Endodermal cell (in vitro differentiated cells): ENCODE data around the gene NOP9. TPM values are rescaled to one million over a fixed set of nuclear protein-coding genes. Genes with fewer than 3 reads are reported as not detected.

Source experiments
- DNase-seq: peaks from one replicate; pipeline ENCODE4 v3.0.0-alpha.2; 2017
- H3K27ac ChIP-seq: 2 replicates; pipeline ENCODE4 v1.5.1; 2013; ENCODE audit warnings: mild to moderate bottlenecking, low read depth, low read length, moderate library complexity
- H3K27me3 ChIP-seq: 2 replicates; pipeline ENCODE4 v1.6.1; 2013; ENCODE audit warnings: mild to moderate bottlenecking, low read length, moderate library complexity; ENCODE audit not compliant: insufficient read depth, control insufficient read depth, poor library complexity, severe bottlenecking
- H3K36me3 ChIP-seq: 2 replicates; pipeline ENCODE4 v1.7.0; 2013; ENCODE audit warnings: mild to moderate bottlenecking, low read length, moderate library complexity; ENCODE audit not compliant: control insufficient read depth, insufficient read depth
- H3K4me1 ChIP-seq: one replicate; pipeline ENCODE4 v1.7.0; 2013; ENCODE audit warnings: low read length; ENCODE audit not compliant: control insufficient read depth, insufficient read depth
- H3K4me3 ChIP-seq: 2 replicates; pipeline ENCODE4 v1.5.1; 2013; ENCODE audit warnings: mild to moderate bottlenecking, low read length, moderate library complexity
- H3K9ac ChIP-seq: 2 replicates; pipeline ENCODE4 v1.6.1; 2013; ENCODE audit warnings: mild to moderate bottlenecking, low read length, moderate library complexity; ENCODE audit not compliant: poor library complexity, severe bottlenecking; ENCODE audit errors: extremely low read depth
- H3K9me3 ChIP-seq: 2 replicates; pipeline ENCODE4 v1.6.1; 2013; ENCODE audit warnings: mild to moderate bottlenecking, low read length, moderate library complexity; ENCODE audit not compliant: control insufficient read depth
- H3K27ac Mint-ChIP-seq: 2 replicates; pipeline ENCODE4 v1.8.0; 2020; ENCODE audit warnings: mixed read lengths
- H3K27me3 Mint-ChIP-seq: 2 replicates; pipeline ENCODE4 v1.8.0; 2021; ENCODE audit warnings: mild to moderate bottlenecking, mixed read lengths; ENCODE audit not compliant: insufficient read depth
- H3K36me3 Mint-ChIP-seq: 2 replicates; pipeline ENCODE4 v1.8.0; 2020; ENCODE audit warnings: low read depth, mixed read lengths
- H3K4me1 Mint-ChIP-seq: 2 replicates; pipeline ENCODE4 v1.8.0; 2020; ENCODE audit warnings: mixed read lengths
- H3K4me3 Mint-ChIP-seq: 2 replicates; pipeline ENCODE4 v1.8.0; 2020; ENCODE audit warnings: mild to moderate bottlenecking, moderate library complexity, mixed read lengths
- H3K9me3 Mint-ChIP-seq: 2 replicates; pipeline ENCODE4 v1.8.0; 2020; ENCODE audit warnings: mild to moderate bottlenecking, mixed read lengths
- WGBS, 2 experiments: methylation state at CpG; one replicate each; pipeline versions ENCODE4 v1.1.5 to v1.1.7; 2013; ENCODE audit warnings: missing lambda C conversion rate in 2 of 2, mixed read lengths in 1 of 2; ENCODE audit not compliant: insufficient coverage in 1 of 2, insufficient read length in 1 of 2; 5-methylcytosine and 5-hydroxymethylcytosine counted together
- total RNA-seq, 2 donors: library from RNA; stranded (reverse); fragmentation: NEBNext Ultra II Directional in 1 of 2; extraction: Animal tissue kit (Norgen Biotek cat#: 25700) in 1 of 2; gene quantifications; 2 replicates in 1 of 2; 3 replicates in 1 of 2; pipeline ENCODE4 v1.2.1, GENCODE V29; 2021
- TF ChIP-seq, protein P1 (sequence below): fragments of 200-600 bp; sonication (generic); conservative IDR thresholded peaks from 2 replicates; pipeline ENCODE4 v1.5.0; 2021; ENCODE audit warnings: antibody characterized with exemption, mild to moderate bottlenecking

The NOP9 gene
- total RNA-seq, 2 donors from 2014 or later = 31.1 to 32.0 TPM

DNA sequence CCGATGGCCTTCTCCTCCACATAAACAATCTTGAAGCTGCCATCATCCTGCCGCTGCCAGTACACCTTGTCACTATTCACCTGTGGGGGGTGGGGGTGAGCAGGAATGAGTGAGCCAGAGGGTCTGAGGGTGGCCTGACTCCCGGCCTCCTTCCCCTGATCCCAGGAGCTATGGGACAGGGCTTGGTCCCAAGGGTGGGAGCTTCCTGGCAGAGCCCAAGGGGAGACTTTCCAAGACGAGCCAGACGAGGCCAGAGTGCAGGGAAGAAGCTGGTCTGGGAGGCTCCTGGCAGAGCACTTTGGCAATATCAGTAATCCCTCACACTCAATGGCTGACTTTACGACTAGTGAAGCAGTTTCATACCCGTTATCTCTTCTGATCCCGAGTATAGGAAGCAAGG, 44.2 kb upstream of the NOP9 start:
- 91 to 95% methylated on average over 6 to 8 of the region's 8 CpGs for whole genome bisulfite sequencing, 2 experiments

DNA sequence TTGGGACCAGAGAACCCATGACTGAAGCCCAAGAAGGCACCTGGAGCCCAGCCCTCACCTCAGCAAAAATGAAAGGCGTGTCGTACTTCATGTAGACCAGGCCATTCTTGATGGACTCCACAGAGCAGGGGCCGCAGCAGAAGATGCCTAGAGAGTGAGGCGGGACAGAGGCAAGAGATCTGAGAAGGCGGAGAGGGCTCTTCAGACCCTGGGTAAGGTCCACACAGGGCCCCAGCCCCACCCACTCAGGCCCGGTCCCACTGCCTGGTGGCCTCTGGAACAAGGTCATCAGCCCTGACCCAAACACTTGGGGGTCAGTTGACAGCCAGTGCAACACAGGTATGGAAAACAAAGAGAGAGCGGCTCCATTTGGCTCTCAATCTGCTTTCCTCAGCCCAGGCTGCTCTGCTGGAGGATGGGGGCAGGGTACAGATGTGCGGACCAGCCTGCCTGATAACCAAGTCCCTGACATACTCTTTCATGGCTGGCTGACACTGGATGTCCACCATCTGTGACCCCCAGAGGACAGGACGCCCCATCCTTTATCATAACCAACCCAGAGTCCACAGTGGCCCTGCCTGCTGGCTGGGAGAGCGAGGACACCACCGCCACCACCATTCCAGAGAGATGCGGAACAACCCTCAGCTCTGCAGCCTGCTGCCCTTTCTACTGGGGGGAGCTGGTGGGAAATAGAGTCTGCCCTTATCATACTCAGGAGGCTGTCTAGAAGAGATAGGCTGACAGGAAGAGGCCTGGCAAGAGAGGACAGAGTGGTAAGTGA, 43.5 kb upstream of the NOP9 start:
- Histone ChIP-seq H3K4me1 (no peaks in the 10 kb centered on the region), H3K27ac (no peak overlapping the region), H3K36me3 (no peaks in the 10 kb centered on the region), H3K4me3 (no peak overlapping the region), H3K9me3 (no peaks in the 10 kb centered on the region), H3K9ac (no peak overlapping the region), H3K27me3 (no peaks in the 10 kb centered on the region)
- Mint-ChIP-seq H3K9me3 (no peaks in the 10 kb centered on the region), H3K27ac (no peak overlapping the region), H3K4me3 (no peak overlapping the region), H3K27me3 (no peaks in the 10 kb centered on the region), H3K4me1 (no peaks in the 10 kb centered on the region), H3K36me3 (peaks cover 4% of the 10 kb centered on the region)
- TF ChIP-seq, protein P1, sequence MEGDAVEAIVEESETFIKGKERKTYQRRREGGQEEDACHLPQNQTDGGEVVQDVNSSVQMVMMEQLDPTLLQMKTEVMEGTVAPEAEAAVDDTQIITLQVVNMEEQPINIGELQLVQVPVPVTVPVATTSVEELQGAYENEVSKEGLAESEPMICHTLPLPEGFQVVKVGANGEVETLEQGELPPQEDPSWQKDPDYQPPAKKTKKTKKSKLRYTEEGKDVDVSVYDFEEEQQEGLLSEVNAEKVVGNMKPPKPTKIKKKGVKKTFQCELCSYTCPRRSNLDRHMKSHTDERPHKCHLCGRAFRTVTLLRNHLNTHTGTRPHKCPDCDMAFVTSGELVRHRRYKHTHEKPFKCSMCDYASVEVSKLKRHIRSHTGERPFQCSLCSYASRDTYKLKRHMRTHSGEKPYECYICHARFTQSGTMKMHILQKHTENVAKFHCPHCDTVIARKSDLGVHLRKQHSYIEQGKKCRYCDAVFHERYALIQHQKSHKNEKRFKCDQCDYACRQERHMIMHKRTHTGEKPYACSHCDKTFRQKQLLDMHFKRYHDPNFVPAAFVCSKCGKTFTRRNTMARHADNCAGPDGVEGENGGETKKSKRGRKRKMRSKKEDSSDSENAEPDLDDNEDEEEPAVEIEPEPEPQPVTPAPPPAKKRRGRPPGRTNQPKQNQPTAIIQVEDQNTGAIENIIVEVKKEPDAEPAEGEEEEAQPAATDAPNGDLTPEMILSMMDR = no peak
- WGBS, 2 experiments = 89 to 100% methylated on average over 5 to 12 of the region's 12 CpGs
- DNase-seq = no peak

More for the DNA sequence above, 44.2 kb upstream of the NOP9 start:
- Histone ChIP-seq H3K9me3 (no peaks in the 10 kb centered on the region), H3K4me1 (no peaks in the 10 kb centered on the region), H3K4me3 (no peak overlapping the region), H3K9ac (no peak overlapping the region), H3K27me3 (no peaks in the 10 kb centered on the region), H3K27ac (no peak overlapping the region), H3K36me3 (no peaks in the 10 kb centered on the region)
- Mint-ChIP-seq H3K9me3 (no peaks in the 10 kb centered on the region), H3K4me3 (no peak overlapping the region), H3K36me3 (peaks cover 4% of the 10 kb centered on the region), H3K27ac (no peak overlapping the region), H3K27me3 (no peaks in the 10 kb centered on the region), H3K4me1 (no peaks in the 10 kb centered on the region)
- no peak for DNase-seq
- TF ChIP-seq, protein P1 = no peak

DNA sequence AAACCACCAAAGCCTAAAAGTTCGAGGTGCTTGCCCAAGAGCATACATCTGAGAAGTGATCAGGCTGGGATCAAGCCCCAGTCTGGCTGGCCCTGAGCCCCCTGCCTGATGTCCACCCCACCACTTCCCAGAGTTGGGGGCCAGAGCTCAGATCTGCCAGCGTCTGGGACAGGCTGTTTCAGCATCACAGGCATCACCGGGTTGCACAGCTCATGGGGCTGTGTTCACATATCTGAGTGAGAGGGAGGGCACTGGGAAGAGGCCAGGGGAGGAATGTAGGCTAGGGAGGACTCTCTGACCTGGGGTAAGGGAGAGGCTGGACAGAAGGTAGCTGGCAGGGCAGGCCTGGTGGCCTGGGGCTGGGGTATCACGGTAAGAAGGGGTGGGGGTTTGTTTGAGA, 42.7 kb upstream of the NOP9 start:
- H3K27ac Mint-ChIP-seq = no peak overlapping the region

More for the DNA sequence above, 42.7 kb upstream of the NOP9 start:
- Mint-ChIP-seq H3K9me3 (no peaks in the 10 kb centered on the region), H3K27me3 (no peaks in the 10 kb centered on the region), H3K4me3 (no peak overlapping the region), H3K36me3 (peaks cover 4% of the 10 kb centered on the region), H3K4me1 (no peaks in the 10 kb centered on the region)
- TF ChIP-seq, protein P1 = no peak
- no peak overlapping the region for H3K27ac ChIP-seq
- H3K4me1 ChIP-seq = no peaks in the 10 kb centered on the region
- H3K9ac ChIP-seq = no peak overlapping the region
- H3K4me3 ChIP-seq = no peak overlapping the region
- H3K9me3 ChIP-seq = no peaks in the 10 kb centered on the region
- 87 to 100% methylated on average over 2 to 4 of the region's 4 CpGs for WGBS, 2 experiments
- H3K27me3 ChIP-seq = no peaks in the 10 kb centered on the region
- no peaks in the 10 kb centered on the region for H3K36me3 ChIP-seq
- DNase-seq = no peak
